Esophagus muscularis mucosa (tissue), 4 donors: ENCODE results near the gene MED10.

ENCODE experiments used
- EP300 ChIP-seq: sonication (generic); formaldehyde crosslinking; IDR thresholded peaks from one replicate; pipeline ENCODE4 v1.6.1; 2017; ENCODE audit warnings: antibody characterized with exemption
- POLR2A ChIP-seq: fragments of 450-650 bp; IDR thresholded peaks from one replicate; pipeline ENCODE4 v1.6.1; 2017; ENCODE audit warnings: antibody characterized with exemption, moderate library complexity, mild to moderate bottlenecking, low read depth
- POLR2AphosphoS5 ChIP-seq, 2 donors: sonication (generic); formaldehyde crosslinking; IDR thresholded peaks; one replicate each; pipeline ENCODE4 v1.6.1; 2017; ENCODE audit warnings: antibody characterized with exemption in 2 of 2
- TF ChIP-seq, protein P1 (sequence below), 3 experiments: fragments of 200-600 bp in 2 of 3; fragments of 450-650 bp in 1 of 3; sonication (generic) in 2 of 3; IDR thresholded peaks; one replicate each; pipeline ENCODE4 v1.5.1; 2017 to 2019; ENCODE audit warnings: antibody characterized with exemption in 3 of 3, mild to moderate bottlenecking in 2 of 3, moderate library complexity in 1 of 3

DNA sequence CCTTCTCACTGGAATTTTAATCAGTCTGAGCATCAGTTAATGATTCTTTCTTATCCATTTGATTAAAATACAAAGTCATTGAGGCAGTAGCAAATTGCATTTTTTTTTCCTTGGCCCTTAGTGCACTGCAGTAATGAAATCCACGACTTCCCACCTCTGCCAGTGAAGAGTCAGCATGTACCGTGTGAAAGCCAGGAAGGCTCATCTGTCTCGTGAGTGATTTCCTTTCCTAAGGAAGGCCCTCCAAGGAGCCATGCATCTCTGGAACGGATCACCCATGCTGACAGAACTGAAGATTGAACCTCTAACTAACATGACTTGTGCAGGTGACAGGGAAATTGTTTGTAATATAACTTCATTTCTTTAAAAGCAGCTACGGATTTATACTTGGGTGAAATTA lies 51.6 kb downstream of the MED10 start:
- TF ChIP-seq, protein P1, sequence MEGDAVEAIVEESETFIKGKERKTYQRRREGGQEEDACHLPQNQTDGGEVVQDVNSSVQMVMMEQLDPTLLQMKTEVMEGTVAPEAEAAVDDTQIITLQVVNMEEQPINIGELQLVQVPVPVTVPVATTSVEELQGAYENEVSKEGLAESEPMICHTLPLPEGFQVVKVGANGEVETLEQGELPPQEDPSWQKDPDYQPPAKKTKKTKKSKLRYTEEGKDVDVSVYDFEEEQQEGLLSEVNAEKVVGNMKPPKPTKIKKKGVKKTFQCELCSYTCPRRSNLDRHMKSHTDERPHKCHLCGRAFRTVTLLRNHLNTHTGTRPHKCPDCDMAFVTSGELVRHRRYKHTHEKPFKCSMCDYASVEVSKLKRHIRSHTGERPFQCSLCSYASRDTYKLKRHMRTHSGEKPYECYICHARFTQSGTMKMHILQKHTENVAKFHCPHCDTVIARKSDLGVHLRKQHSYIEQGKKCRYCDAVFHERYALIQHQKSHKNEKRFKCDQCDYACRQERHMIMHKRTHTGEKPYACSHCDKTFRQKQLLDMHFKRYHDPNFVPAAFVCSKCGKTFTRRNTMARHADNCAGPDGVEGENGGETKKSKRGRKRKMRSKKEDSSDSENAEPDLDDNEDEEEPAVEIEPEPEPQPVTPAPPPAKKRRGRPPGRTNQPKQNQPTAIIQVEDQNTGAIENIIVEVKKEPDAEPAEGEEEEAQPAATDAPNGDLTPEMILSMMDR (IDR thresholded peaks at IDR 0.05) = no peak
- no peak for TF ChIP-seq EP300
- TF ChIP-seq POLR2A = no peak
- TF ChIP-seq POLR2AphosphoS5 (IDR thresholded peaks at IDR 0.05) = no peak
